Measurements from ENCODE around the gene OSBPL8.

DNA sequence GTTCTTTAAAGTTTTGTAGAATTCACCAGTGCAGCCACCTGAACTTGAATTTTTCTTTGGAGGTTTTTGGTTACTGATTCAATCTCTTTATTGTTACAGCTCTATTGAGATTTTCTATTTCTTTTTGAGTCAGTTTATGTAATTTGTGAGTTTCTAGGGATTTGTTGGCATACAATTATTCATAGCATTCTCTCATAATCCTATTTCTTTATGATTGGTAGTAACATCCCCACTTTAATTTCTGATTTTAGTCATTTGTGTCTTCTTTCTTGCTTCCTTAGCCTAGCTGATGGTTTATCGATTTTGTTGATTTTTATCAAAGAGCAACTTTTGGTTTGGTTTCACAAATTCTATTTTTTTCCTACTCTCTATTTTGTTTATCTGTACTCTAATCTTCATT, 193.4 kb downstream of the OSBPL8 start:
- TF ChIP-seq, protein P1, sequence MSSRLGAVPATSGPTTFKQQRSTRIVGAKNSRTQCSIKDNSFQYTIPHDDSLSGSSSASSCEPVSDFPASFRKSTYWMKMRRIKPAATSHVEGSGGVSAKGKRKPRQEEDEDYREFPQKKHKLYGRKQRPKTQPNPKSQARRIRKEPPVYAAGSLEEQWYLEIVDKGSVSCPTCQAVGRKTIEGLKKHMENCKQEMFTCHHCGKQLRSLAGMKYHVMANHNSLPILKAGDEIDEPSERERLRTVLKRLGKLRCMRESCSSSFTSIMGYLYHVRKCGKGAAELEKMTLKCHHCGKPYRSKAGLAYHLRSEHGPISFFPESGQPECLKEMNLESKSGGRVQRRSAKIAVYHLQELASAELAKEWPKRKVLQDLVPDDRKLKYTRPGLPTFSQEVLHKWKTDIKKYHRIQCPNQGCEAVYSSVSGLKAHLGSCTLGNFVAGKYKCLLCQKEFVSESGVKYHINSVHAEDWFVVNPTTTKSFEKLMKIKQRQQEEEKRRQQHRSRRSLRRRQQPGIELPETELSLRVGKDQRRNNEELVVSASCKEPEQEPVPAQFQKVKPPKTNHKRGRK (CRISPR knock-in tag; IDR thresholded peaks at IDR 0.05; ENCODE audit: borderline replicate concordance), result no peak
- TF ChIP-seq, protein P2, sequence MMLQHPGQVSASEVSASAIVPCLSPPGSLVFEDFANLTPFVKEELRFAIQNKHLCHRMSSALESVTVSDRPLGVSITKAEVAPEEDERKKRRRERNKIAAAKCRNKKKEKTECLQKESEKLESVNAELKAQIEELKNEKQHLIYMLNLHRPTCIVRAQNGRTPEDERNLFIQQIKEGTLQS (CRISPR knock-in tag; conservative IDR thresholded peaks at IDR 0.05), result no peak
- TF ChIP-seq, protein P3, sequence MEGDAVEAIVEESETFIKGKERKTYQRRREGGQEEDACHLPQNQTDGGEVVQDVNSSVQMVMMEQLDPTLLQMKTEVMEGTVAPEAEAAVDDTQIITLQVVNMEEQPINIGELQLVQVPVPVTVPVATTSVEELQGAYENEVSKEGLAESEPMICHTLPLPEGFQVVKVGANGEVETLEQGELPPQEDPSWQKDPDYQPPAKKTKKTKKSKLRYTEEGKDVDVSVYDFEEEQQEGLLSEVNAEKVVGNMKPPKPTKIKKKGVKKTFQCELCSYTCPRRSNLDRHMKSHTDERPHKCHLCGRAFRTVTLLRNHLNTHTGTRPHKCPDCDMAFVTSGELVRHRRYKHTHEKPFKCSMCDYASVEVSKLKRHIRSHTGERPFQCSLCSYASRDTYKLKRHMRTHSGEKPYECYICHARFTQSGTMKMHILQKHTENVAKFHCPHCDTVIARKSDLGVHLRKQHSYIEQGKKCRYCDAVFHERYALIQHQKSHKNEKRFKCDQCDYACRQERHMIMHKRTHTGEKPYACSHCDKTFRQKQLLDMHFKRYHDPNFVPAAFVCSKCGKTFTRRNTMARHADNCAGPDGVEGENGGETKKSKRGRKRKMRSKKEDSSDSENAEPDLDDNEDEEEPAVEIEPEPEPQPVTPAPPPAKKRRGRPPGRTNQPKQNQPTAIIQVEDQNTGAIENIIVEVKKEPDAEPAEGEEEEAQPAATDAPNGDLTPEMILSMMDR (IDR thresholded peaks at IDR 0.05), result no peak
- TF ChIP-seq, protein P4, sequence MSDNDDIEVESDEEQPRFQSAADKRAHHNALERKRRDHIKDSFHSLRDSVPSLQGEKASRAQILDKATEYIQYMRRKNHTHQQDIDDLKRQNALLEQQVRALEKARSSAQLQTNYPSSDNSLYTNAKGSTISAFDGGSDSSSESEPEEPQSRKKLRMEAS (CRISPR knock-in tag; IDR thresholded peaks at IDR 0.05), result no peak
- TF ChIP-seq TEAD4 (CRISPR knock-in tag; IDR thresholded peaks at IDR 0.05) (no peak), NFYB (CRISPR knock-in tag; conservative IDR thresholded peaks at IDR 0.05; ENCODE audit: low read depth) (no peak), NR2C2 (CRISPR knock-in tag; IDR thresholded peaks at IDR 0.05) (no peak), ZNF416 (CRISPR knock-in tag; IDR thresholded peaks at IDR 0.05) (no peak)
- TF ChIP-seq, protein P5, sequence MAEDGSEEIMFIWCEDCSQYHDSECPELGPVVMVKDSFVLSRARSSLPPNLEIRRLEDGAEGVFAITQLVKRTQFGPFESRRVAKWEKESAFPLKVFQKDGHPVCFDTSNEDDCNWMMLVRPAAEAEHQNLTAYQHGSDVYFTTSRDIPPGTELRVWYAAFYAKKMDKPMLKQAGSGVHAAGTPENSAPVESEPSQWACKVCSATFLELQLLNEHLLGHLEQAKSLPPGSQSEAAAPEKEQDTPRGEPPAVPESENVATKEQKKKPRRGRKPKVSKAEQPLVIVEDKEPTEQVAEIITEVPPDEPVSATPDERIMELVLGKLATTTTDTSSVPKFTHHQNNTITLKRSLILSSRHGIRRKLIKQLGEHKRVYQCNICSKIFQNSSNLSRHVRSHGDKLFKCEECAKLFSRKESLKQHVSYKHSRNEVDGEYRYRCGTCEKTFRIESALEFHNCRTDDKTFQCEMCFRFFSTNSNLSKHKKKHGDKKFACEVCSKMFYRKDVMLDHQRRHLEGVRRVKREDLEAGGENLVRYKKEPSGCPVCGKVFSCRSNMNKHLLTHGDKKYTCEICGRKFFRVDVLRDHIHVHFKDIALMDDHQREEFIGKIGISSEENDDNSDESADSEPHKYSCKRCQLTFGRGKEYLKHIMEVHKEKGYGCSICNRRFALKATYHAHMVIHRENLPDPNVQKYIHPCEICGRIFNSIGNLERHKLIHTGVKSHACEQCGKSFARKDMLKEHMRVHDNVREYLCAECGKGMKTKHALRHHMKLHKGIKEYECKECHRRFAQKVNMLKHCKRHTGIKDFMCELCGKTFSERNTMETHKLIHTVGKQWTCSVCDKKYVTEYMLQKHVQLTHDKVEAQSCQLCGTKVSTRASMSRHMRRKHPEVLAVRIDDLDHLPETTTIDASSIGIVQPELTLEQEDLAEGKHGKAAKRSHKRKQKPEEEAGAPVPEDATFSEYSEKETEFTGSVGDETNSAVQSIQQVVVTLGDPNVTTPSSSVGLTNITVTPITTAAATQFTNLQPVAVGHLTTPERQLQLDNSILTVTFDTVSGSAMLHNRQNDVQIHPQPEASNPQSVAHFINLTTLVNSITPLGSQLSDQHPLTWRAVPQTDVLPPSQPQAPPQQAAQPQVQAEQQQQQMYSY (CRISPR knock-in tag; IDR thresholded peaks at IDR 0.05), result no peak

Measured in WTC11 (cell line).